Activated CD8-positive, alpha-beta memory T cell treated with anti-CD3 and anti-CD28 coated beads, Interleukin-2, amount 10 ng/mL, durations not matched to agents 7 days and 5 days (primary cell): ENCODE results near the gene CNTNAP2. TPM values are rescaled to one million over a fixed set of nuclear protein-coding genes. Genes with fewer than 3 reads are reported as not detected.

Experiments used
- ATAC-seq: fragments of 150-1000 bp; cut with Tn5 transposase; one replicate; pipeline ENCODE4 v1.10.0; 2021; ENCODE audit warnings: moderate library complexity
- CTCF ChIA-PET: fragments of 350-600 bp; sonication (Branson Sonifier 250); formaldehyde crosslinking; loops from one replicate; lab custom pipeline; 2021; ENCODE audit warnings: antibody characterized with exemption; lab: Charles Lee
- DNase-seq: peaks from one replicate; pipeline ENCODE4 v3.0.0-alpha.2; 2020
- H3K27ac Mint-ChIP-seq: one replicate; pipeline ENCODE4 v1.8.0; 2021; ENCODE audit warnings: mild to moderate bottlenecking, mixed read lengths
- H3K27me3 Mint-ChIP-seq: one replicate; pipeline ENCODE4 v1.8.0; 2021; ENCODE audit warnings: mixed read lengths
- H3K36me3 Mint-ChIP-seq: one replicate; pipeline ENCODE4 v1.8.0; 2021; ENCODE audit warnings: mild to moderate bottlenecking, mixed read lengths
- H3K4me1 Mint-ChIP-seq: one replicate; pipeline ENCODE4 v1.8.0; 2021; ENCODE audit warnings: mixed read lengths
- H3K4me3 Mint-ChIP-seq: one replicate; pipeline ENCODE4 v1.8.0; 2021; ENCODE audit warnings: mild to moderate bottlenecking, moderate library complexity, mixed read lengths
- H3K9me3 Mint-ChIP-seq: one replicate; pipeline ENCODE4 v1.8.0; 2022; ENCODE audit warnings: low read depth, mixed read lengths
- total RNA-seq, 2 experiments: library from RNA; stranded (reverse); gene quantifications; one replicate each; pipeline ENCODE4 v1.2.3, GENCODE V29; 2021

Gene CNTNAP2
- total RNA-seq, 2 experiments from 2014 or later = not detected

- DNase-seq = no peak
- Mint-ChIP-seq H3K4me1 (no peaks in the 10 kb centered on the region), H3K9me3 (peaks cover 13% of the 10 kb centered on the region), H3K27ac (no peak overlapping the region), H3K36me3 (no peaks in the 10 kb centered on the region), H3K27me3 (no peaks in the 10 kb centered on the region), H3K4me3 (no peak overlapping the region)
- ATAC-seq = no peak
- CTCF ChIA-PET = no interaction called here
Observed at GRCh38 chr7:147197006-147197405, 1080.4 kb downstream of the CNTNAP2 start.

- Mint-ChIP-seq H3K4me3 (no peak overlapping the region), H3K9me3 (peaks cover 13% of the 10 kb centered on the region), H3K27me3 (no peaks in the 10 kb centered on the region), H3K27ac (no peak overlapping the region), H3K36me3 (no peaks in the 10 kb centered on the region), H3K4me1 (no peaks in the 10 kb centered on the region)
- CTCF ChIA-PET = no interaction called here
- ATAC-seq (no peak), DNase-seq (no peak)
Observed at GRCh38 chr7:147199868-147200267, 1083.3 kb downstream of the CNTNAP2 start.

GRCh38 chr7:147207988-147208387, 1091.4 kb downstream of the CNTNAP2 start:
- H3K27me3 Mint-ChIP-seq = no peaks in the 10 kb centered on the region
- H3K9me3 Mint-ChIP-seq = peaks cover 1% of the 10 kb centered on the region
- no peaks in the 10 kb centered on the region for H3K36me3 Mint-ChIP-seq
- CTCF ChIA-PET = no interaction called here
- ATAC-seq (no peak), DNase-seq (no peak)
- H3K27ac Mint-ChIP-seq = no peak overlapping the region
- H3K4me1 Mint-ChIP-seq = no peaks in the 10 kb centered on the region
- no peak overlapping the region for H3K4me3 Mint-ChIP-seq

GRCh38 chr7:147231275-147231674, 1114.7 kb downstream of the CNTNAP2 start:
- DNase-seq = no peak
- no peaks in the 10 kb centered on the region for H3K4me1 Mint-ChIP-seq
- no peak for ATAC-seq
- no peak overlapping the region for H3K4me3 Mint-ChIP-seq
- peaks cover 15% of the 10 kb centered on the region for H3K9me3 Mint-ChIP-seq
- no peak overlapping the region for H3K27ac Mint-ChIP-seq
- CTCF ChIA-PET = no interaction called here
- no peaks in the 10 kb centered on the region for H3K36me3 Mint-ChIP-seq
- no peaks in the 10 kb centered on the region for H3K27me3 Mint-ChIP-seq

- Mint-ChIP-seq H3K27me3 (no peaks in the 10 kb centered on the region), H3K4me1 (no peaks in the 10 kb centered on the region), H3K27ac (no peak overlapping the region), H3K36me3 (no peaks in the 10 kb centered on the region), H3K4me3 (no peak overlapping the region), H3K9me3 (peaks cover 13% of the 10 kb centered on the region)
- no peak for DNase-seq
- CTCF ChIA-PET = no interaction called here
- ATAC-seq = no peak
Observed at GRCh38 chr7:147235645-147236382, 1119.2 kb downstream of the CNTNAP2 start.

- Mint-ChIP-seq H3K27ac (no peak overlapping the region), H3K9me3 (peaks cover 10% of the 10 kb centered on the region), H3K4me3 (no peak overlapping the region), H3K36me3 (no peaks in the 10 kb centered on the region), H3K4me1 (no peaks in the 10 kb centered on the region), H3K27me3 (no peaks in the 10 kb centered on the region)
- no peak for ATAC-seq
- DNase-seq = no peak
- CTCF ChIA-PET = no interaction called here
Observed at GRCh38 chr7:147240468-147240867, 1123.9 kb downstream of the CNTNAP2 start.

- Mint-ChIP-seq H3K27me3 (no peaks in the 10 kb centered on the region), H3K9me3 (peaks cover 10% of the 10 kb centered on the region), H3K4me1 (no peaks in the 10 kb centered on the region), H3K27ac (no peak overlapping the region), H3K36me3 (no peaks in the 10 kb centered on the region), H3K4me3 (no peak overlapping the region)
- no peak for DNase-seq
- CTCF ChIA-PET = no interaction called here
- ATAC-seq = no peak
Observed at GRCh38 chr7:147245274-147245673, 1128.7 kb downstream of the CNTNAP2 start.

GRCh38 chr7:147249956-147250355, 1133.4 kb downstream of the CNTNAP2 start:
- no peaks in the 10 kb centered on the region for H3K27me3 Mint-ChIP-seq
- no peaks in the 10 kb centered on the region for H3K4me1 Mint-ChIP-seq
- H3K36me3 Mint-ChIP-seq = no peaks in the 10 kb centered on the region
- H3K9me3 Mint-ChIP-seq = peaks cover 3% of the 10 kb centered on the region
- CTCF ChIA-PET = no interaction called here
- no peak for DNase-seq
- H3K4me3 Mint-ChIP-seq = no peak overlapping the region
- no peak for ATAC-seq
- no peak overlapping the region for H3K27ac Mint-ChIP-seq

GRCh38 chr7:147251751-147252325, 1135.2 kb downstream of the CNTNAP2 start:
- Mint-ChIP-seq H3K4me1 (no peaks in the 10 kb centered on the region), H3K9me3 (peaks cover 3% of the 10 kb centered on the region), H3K4me3 (no peak overlapping the region), H3K36me3 (no peaks in the 10 kb centered on the region), H3K27ac (no peak overlapping the region), H3K27me3 (no peaks in the 10 kb centered on the region)
- ATAC-seq (no peak), DNase-seq (no peak)
- CTCF ChIA-PET = no interaction called here

- Mint-ChIP-seq H3K36me3 (no peaks in the 10 kb centered on the region), H3K4me3 (no peak overlapping the region), H3K4me1 (no peaks in the 10 kb centered on the region), H3K9me3 (peaks cover 14% of the 10 kb centered on the region), H3K27ac (no peak overlapping the region), H3K27me3 (no peaks in the 10 kb centered on the region)
- CTCF ChIA-PET = no interaction called here
- DNase-seq (no peak), ATAC-seq (no peak)
Observed at GRCh38 chr7:147261693-147262092, 1145.1 kb downstream of the CNTNAP2 start.

GRCh38 chr7:147265528-147265927, 1148.9 kb downstream of the CNTNAP2 start:
- H3K27me3 Mint-ChIP-seq = no peaks in the 10 kb centered on the region
- CTCF ChIA-PET = no interaction called here
- no peak overlapping the region for H3K27ac Mint-ChIP-seq
- no peak overlapping the region for H3K4me3 Mint-ChIP-seq
- no peak for DNase-seq
- H3K9me3 Mint-ChIP-seq = peaks cover 10% of the 10 kb centered on the region
- H3K4me1 Mint-ChIP-seq = no peaks in the 10 kb centered on the region
- ATAC-seq = no peak
- H3K36me3 Mint-ChIP-seq = no peaks in the 10 kb centered on the region

GRCh38 chr7:147276106-147276505, 1159.5 kb downstream of the CNTNAP2 start:
- H3K27ac Mint-ChIP-seq = no peak overlapping the region
- DNase-seq (no peak), ATAC-seq (no peak)
- no peaks in the 10 kb centered on the region for H3K27me3 Mint-ChIP-seq
- CTCF ChIA-PET = no interaction called here
- peaks cover 3% of the 10 kb centered on the region for H3K9me3 Mint-ChIP-seq
- H3K4me3 Mint-ChIP-seq = no peak overlapping the region
- no peaks in the 10 kb centered on the region for H3K36me3 Mint-ChIP-seq
- H3K4me1 Mint-ChIP-seq = no peaks in the 10 kb centered on the region

- Mint-ChIP-seq H3K27ac (no peak overlapping the region), H3K4me1 (no peaks in the 10 kb centered on the region), H3K36me3 (no peaks in the 10 kb centered on the region), H3K27me3 (no peaks in the 10 kb centered on the region), H3K4me3 (no peak overlapping the region), H3K9me3 (peaks cover 3% of the 10 kb centered on the region)
- DNase-seq (no peak), ATAC-seq (no peak)
- CTCF ChIA-PET = no interaction called here
Observed at GRCh38 chr7:147276783-147277370, 1160.3 kb downstream of the CNTNAP2 start.

GRCh38 chr7:147279514-147279913, 1162.9 kb downstream of the CNTNAP2 start:
- Mint-ChIP-seq H3K4me3 (no peak overlapping the region), H3K27ac (no peak overlapping the region), H3K27me3 (no peaks in the 10 kb centered on the region), H3K4me1 (no peaks in the 10 kb centered on the region), H3K36me3 (no peaks in the 10 kb centered on the region), H3K9me3 (peaks cover 4% of the 10 kb centered on the region)
- CTCF ChIA-PET = no interaction called here
- no peak for DNase-seq
- no peak for ATAC-seq
